NCI-H1048 (cell line): ENCODE data around the gene PHACTR1.
A peak's percentile ranks its signal among the peaks of the same experiment; 100 is the strongest.

Source experiments
- DNase-seq: peaks from one replicate; lab custom pipeline; 2025; lab: John Stamatoyannopoulos, UW

PHACTR1 gene

GRCh38 chr6:13198168-13198567 is 481.6 kb downstream of the PHACTR1 start:
- no peak for DNase-seq

GRCh38 chr6:13201336-13201735 is 484.8 kb downstream of the PHACTR1 start:
- DNase-seq, result no peak

GRCh38 chr6:13203145-13203544 is 486.6 kb downstream of the PHACTR1 start:
- DNase-seq, result no peak

GRCh38 chr6:13205106-13205505 is 488.5 kb downstream of the PHACTR1 start:
- no peak for DNase-seq

GRCh38 chr6:13212096-13212495 is 495.5 kb downstream of the PHACTR1 start:
- DNase-seq, result no peak

GRCh38 chr6:13212538-13212937 is 496.0 kb downstream of the PHACTR1 start:
- no peak for DNase-seq

GRCh38 chr6:13215390-13215789 is 498.8 kb downstream of the PHACTR1 start:
- DNase-seq, result no peak

GRCh38 chr6:13216236-13217014 is 499.9 kb downstream of the PHACTR1 start:
- no peak for DNase-seq

- DNase-seq, result peak; percentile 24
Measured at GRCh38 chr6:13217206-13217905, 500.8 kb downstream of the PHACTR1 start.

- DNase-seq, result no peak
Measured at GRCh38 chr6:13220266-13220665, 503.7 kb downstream of the PHACTR1 start.

- DNase-seq, result no peak
Measured at GRCh38 chr6:13222048-13222447, 505.5 kb downstream of the PHACTR1 start.

- DNase-seq, result no peak
Measured at GRCh38 chr6:13226071-13226470, 509.5 kb downstream of the PHACTR1 start.

- DNase-seq, result no peak
Measured at GRCh38 chr6:13228264-13229204, 512.0 kb downstream of the PHACTR1 start.

- no peak for DNase-seq
Measured at GRCh38 chr6:13229205-13230085, 512.9 kb downstream of the PHACTR1 start.

GRCh38 chr6:13233106-13233505 is 516.5 kb downstream of the PHACTR1 start:
- no peak for DNase-seq

- no peak for DNase-seq
Measured at GRCh38 chr6:13234130-13234529, 517.6 kb downstream of the PHACTR1 start.

GRCh38 chr6:13235339-13235738 is 518.8 kb downstream of the PHACTR1 start:
- no peak for DNase-seq

GRCh38 chr6:13237318-13237717 is 520.8 kb downstream of the PHACTR1 start:
- no peak for DNase-seq

GRCh38 chr6:13238017-13238416 is 521.5 kb downstream of the PHACTR1 start:
- DNase-seq, result no peak

GRCh38 chr6:13238640-13239216 is 522.2 kb downstream of the PHACTR1 start:
- no peak for DNase-seq
